GM12878 (cell line): Measurements from ENCODE around the gene YIF1A. TPM values are rescaled to one million over a fixed set of nuclear protein-coding genes. Genes with fewer than 3 reads are reported as not detected.

Source experiments
- ATF3 ChIP-seq: IDR thresholded peaks from 2 replicates; pipeline ENCODE4 v1.6.1; 2011; ENCODE audit warnings: low read depth, mild to moderate bottlenecking, low read length, moderate library complexity, borderline replicate concordance; ENCODE audit errors: extremely low read depth
- CBX5 ChIP-seq: sonication (generic); IDR thresholded peaks from 2 replicates; pipeline ENCODE4 v1.6.1; 2016; ENCODE audit warnings: low read depth, moderate library complexity, mild to moderate bottlenecking, inconsistent platforms
- DPF2 ChIP-seq: fragments of 450-650 bp; IDR thresholded peaks from 2 replicates; pipeline ENCODE4 v1.6.1; 2017; ENCODE audit warnings: mild to moderate bottlenecking
- EED ChIP-seq: sonication (generic); IDR thresholded peaks from 2 replicates; pipeline ENCODE4 v1.6.1; 2016; ENCODE audit warnings: antibody characterized with exemption, low read depth
- EZH2 ChIP-seq: IDR thresholded peaks from 2 replicates; pipeline ENCODE4 v1.6.1; 2012; ENCODE audit warnings: low read depth, mild to moderate bottlenecking, control low read depth, inconsistent platforms, low read length, borderline replicate concordance; ENCODE audit not compliant: control insufficient read depth
- HDGF ChIP-seq: fragments of 450-650 bp; IDR thresholded peaks from 2 replicates; pipeline ENCODE4 v1.6.1; 2016; ENCODE audit warnings: antibody characterized with exemption
- IKZF1 ChIP-seq: fragments of 450-650 bp; conservative IDR thresholded peaks from 2 replicates; pipeline ENCODE4 v1.6.1; 2017; ENCODE audit warnings: antibody characterized with exemption, mild to moderate bottlenecking
- IRF4 ChIP-seq: IDR thresholded peaks from 2 replicates; pipeline ENCODE4 v1.6.1; 2011; ENCODE audit warnings: low read depth, low read length
- MEF2B ChIP-seq: fragments of 450-650 bp; IDR thresholded peaks from 2 replicates; pipeline ENCODE4 v1.6.1; 2018; ENCODE audit warnings: mild to moderate bottlenecking, moderate library complexity; ENCODE audit not compliant: partially characterized antibody, poor library complexity, severe bottlenecking
- MXI1 ChIP-seq: fragments of 150-350 bp; IDR thresholded peaks from 2 replicates; pipeline ENCODE4 v1.6.1; 2011; ENCODE audit warnings: low read depth, mild to moderate bottlenecking, inconsistent platforms, low read length, improper control_type of control experiment
- MYC ChIP-seq: IDR thresholded peaks from 2 replicates; pipeline ENCODE4 v1.6.1; 2011; ENCODE audit warnings: mild to moderate bottlenecking, low read length, moderate library complexity, inconsistent platforms; ENCODE audit not compliant: insufficient read depth, insufficient replicate concordance, insufficient read length, severe bottlenecking
- NKRF ChIP-seq: fragments of 450-650 bp; conservative IDR thresholded peaks from 2 replicates; pipeline ENCODE4 v1.6.1; 2017; ENCODE audit warnings: mild to moderate bottlenecking, moderate library complexity
- RAD21 ChIP-seq: IDR thresholded peaks from 2 replicates; pipeline ENCODE4 v1.6.1; 2011; ENCODE audit warnings: mild to moderate bottlenecking, low read depth, low read length, moderate library complexity; ENCODE audit not compliant: insufficient read depth
- RELA ChIP-seq: fragments of 450-650 bp; IDR thresholded peaks from 2 replicates; pipeline ENCODE4 v1.8.0; 2014; ENCODE audit warnings: borderline replicate concordance; ENCODE audit not compliant: partially characterized antibody
- TARDBP ChIP-seq: IDR thresholded peaks from 2 replicates; pipeline ENCODE4 v1.6.1; 2016; ENCODE audit warnings: borderline replicate concordance
- USF1 ChIP-seq: IDR thresholded peaks from 2 replicates; pipeline ENCODE4 v1.6.1; 2011; ENCODE audit warnings: borderline replicate concordance, low read depth, mild to moderate bottlenecking, moderate library complexity, mixed read lengths, low read length; ENCODE audit not compliant: insufficient read depth; ENCODE audit errors: extremely low read length
- USF2 ChIP-seq: IDR thresholded peaks from 2 replicates; pipeline ENCODE4 v1.6.1; 2011; ENCODE audit warnings: low read depth, low read length, improper control_type of control experiment, borderline replicate concordance
- ZNF274 ChIP-seq: IDR thresholded peaks from one replicate; pipeline ENCODE4 v1.8.0; 2011; ENCODE audit not compliant: insufficient read length, insufficient read depth
- polyA plus RNA-seq, 11 experiments: library from polyadenylated mRNA; depleted of rRNA in 4 of 11; unstranded in 6 of 11; stranded (reverse) in 5 of 11; fragments of >200 nt; fragmentation: Nextera tagmentation in 4 of 11; fragmentation: Illumina TruSeq in 1 of 11; extraction: Ambion mirVana in 4 of 11; extraction: Trizol in 1 of 11; gene quantifications; 1 replicate in 1 of 11; 2 replicates in 10 of 11; pipeline versions ENCODE4 v1.2.1 to v1.2.3, GENCODE V29; 2011 to 2016; ENCODE audit warnings: inconsistent platforms in 2 of 11, missing spikeins in 2 of 11, low read depth in 1 of 11
- total RNA-seq, 4 experiments: library from RNA; depleted of rRNA in 3 of 4; stranded (reverse); fragments of >200 nt in 3 of 4; fragmentation: Illumina TruSeq in 1 of 4; extraction: Trizol in 1 of 4; gene quantifications; 2 replicates each; pipeline versions ENCODE4 v1.2.1 to v1.2.3, GENCODE V29; 2013 to 2021
- TF ChIP-seq, protein P1 (sequence below): IDR thresholded peaks from 2 replicates; pipeline ENCODE4 v1.6.1; 2011; ENCODE audit warnings: borderline replicate concordance, low read depth, mild to moderate bottlenecking, moderate library complexity, low read length; ENCODE audit not compliant: insufficient read depth, poor library complexity, severe bottlenecking
- TF ChIP-seq, protein P2 (sequence below): IDR thresholded peaks from 2 replicates; pipeline ENCODE4 v1.6.1; 2012; ENCODE audit warnings: low read depth, low read length, improper control_type of control experiment

The YIF1A gene
- total and polyA plus RNA-seq, 10 of the 15 experiments (the other 5 are each of a cell fraction or from before 2014, with no cell fraction given): 6.6 to 128 (median 71.7) TPM

DNA sequence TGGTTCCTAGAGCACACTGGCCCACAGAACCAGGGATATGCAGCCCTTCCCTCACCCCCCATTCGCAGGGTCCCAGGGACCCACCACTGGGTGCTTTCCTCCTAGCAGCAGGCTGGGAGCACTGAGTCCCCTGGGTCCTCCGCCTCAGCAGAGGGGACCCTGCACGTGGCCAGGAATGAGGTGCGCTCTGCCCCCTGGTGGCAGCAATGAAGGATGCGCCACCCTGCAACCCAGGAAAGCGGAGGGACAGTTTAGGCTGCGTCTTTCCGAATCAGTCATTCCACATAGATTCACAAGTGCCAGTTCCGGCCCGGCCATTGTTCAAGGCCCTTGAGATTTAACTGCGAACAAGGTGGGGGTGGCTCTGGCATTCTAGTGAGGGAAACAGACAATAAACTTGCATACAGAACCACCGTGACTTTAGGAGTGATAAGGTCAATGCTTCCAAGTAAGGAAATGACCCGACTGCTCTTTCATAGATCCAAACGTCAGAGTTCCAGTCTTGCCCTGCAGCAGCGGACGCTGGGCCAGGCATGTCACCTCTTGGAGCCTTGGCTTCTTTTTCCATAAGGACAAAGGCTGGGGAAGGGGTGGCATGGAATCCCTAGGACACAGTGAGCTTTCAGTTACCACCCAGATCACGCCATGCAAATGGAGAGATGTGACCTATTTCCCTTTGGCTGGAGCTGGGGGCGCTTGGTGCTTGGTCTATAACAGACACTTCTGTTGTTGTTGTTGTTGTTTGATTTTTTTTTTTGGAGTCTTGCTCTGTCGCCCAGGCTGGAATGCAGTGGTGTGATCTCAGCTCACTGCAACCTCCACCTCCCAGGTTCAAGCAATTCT is 39.6 kb upstream of the YIF1A start (continued):
- TF ChIP-seq TARDBP (no peak), RAD21 (peak; percentile 81), ATF3 (peak; percentile 44; the same call in 1 of the 2 replicates), MXI1 (peak; percentile 78), EZH2 (no peak), CBX5 (no peak), RELA (peak; percentile 74), USF1 (peak; percentile 84), HDGF (no peak), USF2 (peak; percentile 55), ZNF274 (no peak), IRF4 (0 out of 2 replicates have a peak, but pooled peaks have one; percentile 26), EED (0 out of 2 replicates have a peak, but pooled peaks have one; percentile 15), DPF2 (0 out of 2 replicates have a peak, but pooled peaks have one; percentile 16), MYC (no peak), MEF2B (peak; percentile 90), IKZF1 (peak; percentile 58; the same call in 1 of the 2 replicates), NKRF (0 out of 2 replicates have a peak, but pooled peaks have one; percentile 25)
- TF ChIP-seq, protein P1, sequence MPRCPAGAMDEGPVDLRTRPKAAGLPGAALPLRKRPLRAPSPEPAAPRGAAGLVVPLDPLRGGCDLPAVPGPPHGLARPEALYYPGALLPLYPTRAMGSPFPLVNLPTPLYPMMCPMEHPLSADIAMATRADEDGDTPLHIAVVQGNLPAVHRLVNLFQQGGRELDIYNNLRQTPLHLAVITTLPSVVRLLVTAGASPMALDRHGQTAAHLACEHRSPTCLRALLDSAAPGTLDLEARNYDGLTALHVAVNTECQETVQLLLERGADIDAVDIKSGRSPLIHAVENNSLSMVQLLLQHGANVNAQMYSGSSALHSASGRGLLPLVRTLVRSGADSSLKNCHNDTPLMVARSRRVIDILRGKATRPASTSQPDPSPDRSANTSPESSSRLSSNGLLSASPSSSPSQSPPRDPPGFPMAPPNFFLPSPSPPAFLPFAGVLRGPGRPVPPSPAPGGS: no peak
- TF ChIP-seq, protein P2, sequence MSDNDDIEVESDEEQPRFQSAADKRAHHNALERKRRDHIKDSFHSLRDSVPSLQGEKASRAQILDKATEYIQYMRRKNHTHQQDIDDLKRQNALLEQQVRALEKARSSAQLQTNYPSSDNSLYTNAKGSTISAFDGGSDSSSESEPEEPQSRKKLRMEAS: peak; percentile 91; the same call in 1 of the 2 replicates
